T-helper 1 cell treated with Interleukin-12 subunit alpha and Interleukin-12 subunit beta and Interleukin-4 antibody, amounts not matched to agents 30 ng/mL and 1 ng/mL, for 36 hours (primary cell): ENCODE results near the gene SHROOM3. TPM values are rescaled to one million over a fixed set of nuclear protein-coding genes. Genes with fewer than 3 reads are reported as not detected.

Experiments used
- intact Hi-C: fragments of 100-400 bp; cut with micrococcal nuclease; formaldehyde crosslinking; loops from one replicate; pipeline ENCODE4 v1.15.1; 2024
- total RNA-seq: library from RNA; stranded (reverse); gene quantifications from 2 replicates; pipeline ENCODE4 v1.2.3, GENCODE V29; 2022

Gene SHROOM3
- total RNA-seq, 1 donor from 2014 or later, result 0.02 TPM

- intact Hi-C loops, result no loop called here
Measured at GRCh38 chr4:76799718-76800117, 364.7 kb downstream of the SHROOM3 start.

- intact Hi-C loops, result no loop called here
Measured at GRCh38 chr4:76800902-76801301, 365.9 kb downstream of the SHROOM3 start.

- intact Hi-C loops, result no loop called here
Measured at GRCh38 chr4:76801621-76802235, 366.7 kb downstream of the SHROOM3 start.

- intact Hi-C loops, result no loop called here
Measured at GRCh38 chr4:76802236-76803021, 367.4 kb downstream of the SHROOM3 start.

- intact Hi-C loops, result no loop called here
Measured at GRCh38 chr4:76803522-76803921, 368.5 kb downstream of the SHROOM3 start.

GRCh38 chr4:76804096-76804495 is 369.1 kb downstream of the SHROOM3 start:
- intact Hi-C loops, result no loop called here

- intact Hi-C loops, result no loop called here
Measured at GRCh38 chr4:76806346-76806745, 371.3 kb downstream of the SHROOM3 start.

- intact Hi-C loops, result no loop called here
Measured at GRCh38 chr4:76806757-76807156, 371.7 kb downstream of the SHROOM3 start.

- intact Hi-C loops, result no loop called here
Measured at GRCh38 chr4:76809594-76810305, 374.7 kb downstream of the SHROOM3 start.

- intact Hi-C loops, result no loop called here
Measured at GRCh38 chr4:76811604-76812412, 376.8 kb downstream of the SHROOM3 start.

GRCh38 chr4:76813070-76813469 is 378.0 kb downstream of the SHROOM3 start:
- intact Hi-C loops, result no loop called here

- intact Hi-C loops, result no loop called here
Measured at GRCh38 chr4:76821641-76822040, 386.6 kb downstream of the SHROOM3 start.

- intact Hi-C loops, result no loop called here
Measured at GRCh38 chr4:76822303-76822702, 387.3 kb downstream of the SHROOM3 start.

- intact Hi-C loops, result no loop called here
Measured at GRCh38 chr4:76823495-76823894, 388.5 kb downstream of the SHROOM3 start.

GRCh38 chr4:76830612-76830963 is 395.6 kb downstream of the SHROOM3 start:
- intact Hi-C loops, result no loop called here

GRCh38 chr4:76830964-76831703 is 396.1 kb downstream of the SHROOM3 start:
- intact Hi-C loops, result no loop called here

- intact Hi-C loops, result no loop called here
Measured at GRCh38 chr4:76831711-76832373, 396.8 kb downstream of the SHROOM3 start.
